ENCODE measurements around the gene ITGB3BP. TPM values are rescaled to one million over a fixed set of nuclear protein-coding genes. Genes with fewer than 3 reads are reported as not detected.

ITGB3BP gene
- total RNA-seq, 1 donor from 2014 or later = 110 TPM

GRCh38 chr1:63509718-63510117 is 13.3 kb downstream of the ITGB3BP start:
- H3K79me2 ChIP-seq (ENCODE audit: low read depth) = peaks cover 17% of the 10 kb centered on the region
- H3K36me3 Mint-ChIP-seq = peaks cover 26% of the 10 kb centered on the region
- H3F3A ChIP-seq (ENCODE audit: low read depth) = no peaks in the 10 kb centered on the region
- H3K27me3 Mint-ChIP-seq (ENCODE audit: insufficient read depth, low read depth) = peaks cover 2% of the 10 kb centered on the region
- no peak overlapping the region for H3K27ac Mint-ChIP-seq
- no peaks in the 10 kb centered on the region for H4K20me1 ChIP-seq (ENCODE audit: low read depth)
- no peak overlapping the region for H3K4me3 ChIP-seq
- DNase-seq (ENCODE audit: low spot score) = no peak
- H3K4me1 ChIP-seq = no peaks in the 10 kb centered on the region
- no peaks in the 10 kb centered on the region for H3K27me3 ChIP-seq
- TF ChIP-seq EZH2phosphoT487 (IDR thresholded peaks at IDR 0.05) (no peak), EZH2 (IDR thresholded peaks at IDR 0.05) (no peak)
- TF ChIP-seq, protein P1, sequence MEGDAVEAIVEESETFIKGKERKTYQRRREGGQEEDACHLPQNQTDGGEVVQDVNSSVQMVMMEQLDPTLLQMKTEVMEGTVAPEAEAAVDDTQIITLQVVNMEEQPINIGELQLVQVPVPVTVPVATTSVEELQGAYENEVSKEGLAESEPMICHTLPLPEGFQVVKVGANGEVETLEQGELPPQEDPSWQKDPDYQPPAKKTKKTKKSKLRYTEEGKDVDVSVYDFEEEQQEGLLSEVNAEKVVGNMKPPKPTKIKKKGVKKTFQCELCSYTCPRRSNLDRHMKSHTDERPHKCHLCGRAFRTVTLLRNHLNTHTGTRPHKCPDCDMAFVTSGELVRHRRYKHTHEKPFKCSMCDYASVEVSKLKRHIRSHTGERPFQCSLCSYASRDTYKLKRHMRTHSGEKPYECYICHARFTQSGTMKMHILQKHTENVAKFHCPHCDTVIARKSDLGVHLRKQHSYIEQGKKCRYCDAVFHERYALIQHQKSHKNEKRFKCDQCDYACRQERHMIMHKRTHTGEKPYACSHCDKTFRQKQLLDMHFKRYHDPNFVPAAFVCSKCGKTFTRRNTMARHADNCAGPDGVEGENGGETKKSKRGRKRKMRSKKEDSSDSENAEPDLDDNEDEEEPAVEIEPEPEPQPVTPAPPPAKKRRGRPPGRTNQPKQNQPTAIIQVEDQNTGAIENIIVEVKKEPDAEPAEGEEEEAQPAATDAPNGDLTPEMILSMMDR (IDR thresholded peaks at IDR 0.05) = no peak
- no peak overlapping the region for H2AFZ ChIP-seq (replicated peaks)
- peaks cover 11% of the 10 kb centered on the region for H3K9me3 ChIP-seq (ENCODE audit: low read depth)
- H3K4me3 Mint-ChIP-seq = no peak overlapping the region
- H3K9ac ChIP-seq = no peak overlapping the region
- no peak overlapping the region for H3K27ac ChIP-seq
- no peaks in the 10 kb centered on the region for H3K4me1 Mint-ChIP-seq
- H3K4me2 ChIP-seq = no peak overlapping the region
- H3K36me3 ChIP-seq = peaks cover 15% of the 10 kb centered on the region
- H3K9me3 Mint-ChIP-seq = peaks cover 13% of the 10 kb centered on the region

- Histone ChIP-seq H3K4me3 (no peak overlapping the region), H3K79me2 (ENCODE audit: low read depth) (peaks cover 7% of the 10 kb centered on the region), H4K20me1 (ENCODE audit: low read depth) (no peaks in the 10 kb centered on the region), H3F3A (ENCODE audit: low read depth) (no peaks in the 10 kb centered on the region), H3K4me2 (no peak overlapping the region), H3K27ac (no peak overlapping the region), H3K9me3 (ENCODE audit: low read depth) (no peaks in the 10 kb centered on the region), H3K9ac (no peak overlapping the region), H2AFZ (replicated peaks) (no peak overlapping the region), H3K36me3 (peaks cover 15% of the 10 kb centered on the region), H3K27me3 (no peaks in the 10 kb centered on the region), H3K4me1 (no peaks in the 10 kb centered on the region)
- H3K9me3 Mint-ChIP-seq = peaks cover 6% of the 10 kb centered on the region
- TF ChIP-seq EZH2phosphoT487 (IDR thresholded peaks at IDR 0.05) (no peak), EZH2 (IDR thresholded peaks at IDR 0.05) (no peak)
- TF ChIP-seq, protein P1 (IDR thresholded peaks at IDR 0.05) = no peak
- H3K27me3 Mint-ChIP-seq (ENCODE audit: insufficient read depth, low read depth) = no peaks in the 10 kb centered on the region
- no peaks in the 10 kb centered on the region for H3K4me1 Mint-ChIP-seq
- H3K27ac Mint-ChIP-seq = no peak overlapping the region
- H3K36me3 Mint-ChIP-seq = peaks cover 30% of the 10 kb centered on the region
- DNase-seq (ENCODE audit: low spot score) = no peak
- H3K4me3 Mint-ChIP-seq = no peak overlapping the region
Measured at GRCh38 chr1:63506782-63507181, 16.2 kb downstream of the ITGB3BP start.

DNA sequence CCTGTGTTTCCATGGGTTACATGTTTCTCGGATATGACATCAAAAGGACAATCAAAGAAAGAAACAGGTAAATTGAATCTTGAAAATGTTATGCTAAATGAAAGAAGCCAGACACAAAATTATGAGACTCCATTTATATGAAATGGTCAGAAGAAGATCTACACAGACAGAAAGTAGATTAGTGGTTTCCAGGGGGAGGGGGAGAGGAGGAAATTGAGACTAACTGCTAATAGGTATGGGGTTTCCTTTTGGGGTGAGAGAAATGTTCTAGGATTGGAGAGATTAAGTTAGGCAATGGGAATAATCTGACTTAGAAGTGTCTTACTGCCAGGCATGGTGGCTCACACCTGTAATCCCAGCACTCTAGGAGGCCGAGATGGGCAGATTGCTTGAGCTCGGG is 21.8 kb downstream of the ITGB3BP start:
- Histone ChIP-seq H3K9ac (no peak overlapping the region), H2AFZ (replicated peaks) (no peak overlapping the region), H3K9me3 (ENCODE audit: low read depth) (no peaks in the 10 kb centered on the region), H3K4me3 (no peak overlapping the region), H3K36me3 (no peaks in the 10 kb centered on the region), H3K4me1 (no peaks in the 10 kb centered on the region), H3F3A (ENCODE audit: low read depth) (no peaks in the 10 kb centered on the region), H3K4me2 (no peak overlapping the region), H3K27ac (no peak overlapping the region), H4K20me1 (ENCODE audit: low read depth) (no peaks in the 10 kb centered on the region), H3K79me2 (ENCODE audit: low read depth) (no peaks in the 10 kb centered on the region), H3K27me3 (no peaks in the 10 kb centered on the region)
- Mint-ChIP-seq H3K36me3 (peaks cover 38% of the 10 kb centered on the region), H3K27ac (no peak overlapping the region), H3K27me3 (ENCODE audit: insufficient read depth, low read depth) (no peaks in the 10 kb centered on the region), H3K9me3 (peaks cover 4% of the 10 kb centered on the region), H3K4me1 (no peaks in the 10 kb centered on the region), H3K4me3 (no peak overlapping the region)
- no peak for TF ChIP-seq EZH2 (IDR thresholded peaks at IDR 0.05)
- TF ChIP-seq, protein P1 (IDR thresholded peaks at IDR 0.05) = no peak
- no peak for TF ChIP-seq EZH2phosphoT487 (IDR thresholded peaks at IDR 0.05)
- no peak for DNase-seq (ENCODE audit: low spot score)
